Suppressor macrophage treated with lipopolysaccharide for 4 hours (primary cell): ENCODE measurements around the gene SESN3.
"Not testable (repeated sequence)": the region's sequence is repeated elsewhere in the genome, so short reads cannot be mapped to it uniquely, and the experiment has no call there.

Experiments used
- DNase-seq: peaks from one replicate; pipeline ENCODE4 v3.0.0-alpha.2; 2020

Gene SESN3

DNA sequence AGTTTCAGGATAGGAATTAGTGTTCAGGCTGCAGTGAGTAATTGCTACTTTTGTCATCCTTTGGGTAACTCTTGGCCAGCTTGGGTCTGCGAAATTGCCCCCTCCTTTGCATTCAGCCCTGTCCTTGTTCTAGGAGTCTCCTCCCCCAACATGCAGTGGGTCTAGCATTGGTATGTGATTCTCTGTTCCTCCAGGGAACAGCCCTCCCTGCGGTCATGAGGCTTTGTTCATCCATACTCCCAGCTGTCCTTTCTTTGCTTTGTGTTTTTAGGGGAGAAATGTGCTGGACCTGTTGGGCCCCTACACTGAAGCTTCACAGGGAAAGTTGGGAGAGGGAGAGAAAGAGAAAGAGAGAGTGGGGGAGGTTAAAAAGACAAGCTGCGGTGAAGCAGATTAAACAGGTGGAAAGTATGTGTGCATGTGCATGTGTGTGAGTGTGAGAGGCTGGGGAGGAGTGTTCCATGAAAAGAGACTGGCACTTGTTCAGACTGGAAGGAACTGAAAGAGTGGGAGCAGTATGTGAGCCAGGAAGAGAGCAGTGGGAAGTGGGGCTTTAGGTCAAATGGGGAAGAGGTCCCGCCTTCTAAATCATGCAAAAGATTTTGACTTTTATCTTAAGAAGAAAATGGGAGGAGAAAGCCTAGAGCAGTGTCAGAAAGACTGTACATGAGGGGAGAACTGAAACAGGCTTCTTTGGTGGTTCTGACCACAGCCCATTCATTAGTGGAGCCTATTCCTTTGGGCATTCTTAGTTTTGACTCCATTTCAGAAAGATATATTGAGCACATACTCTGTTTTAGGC lies 17.9 kb upstream of the SESN3 start:
- peak; percentile 46 for DNase-seq

DNA sequence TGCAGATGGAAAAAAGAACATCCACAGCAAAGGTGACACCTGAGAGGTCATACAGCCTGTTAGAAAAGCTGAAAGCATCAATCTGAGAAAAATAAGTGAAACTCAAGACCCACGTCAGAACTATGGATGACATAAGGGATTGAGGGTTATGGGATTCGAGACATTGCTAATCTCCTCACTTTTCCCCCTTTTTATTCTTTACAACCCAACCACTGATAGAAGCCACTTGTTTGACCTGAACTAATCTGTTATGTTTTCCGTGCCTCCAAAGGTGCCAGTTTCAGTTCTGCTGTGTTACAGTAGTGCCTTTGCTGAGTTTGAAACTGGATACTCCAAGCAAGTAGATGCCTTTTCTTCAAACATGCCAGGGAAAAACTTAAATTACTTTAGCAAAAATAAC lies 16.9 kb upstream of the SESN3 start:
- DNase-seq = no peak

DNA sequence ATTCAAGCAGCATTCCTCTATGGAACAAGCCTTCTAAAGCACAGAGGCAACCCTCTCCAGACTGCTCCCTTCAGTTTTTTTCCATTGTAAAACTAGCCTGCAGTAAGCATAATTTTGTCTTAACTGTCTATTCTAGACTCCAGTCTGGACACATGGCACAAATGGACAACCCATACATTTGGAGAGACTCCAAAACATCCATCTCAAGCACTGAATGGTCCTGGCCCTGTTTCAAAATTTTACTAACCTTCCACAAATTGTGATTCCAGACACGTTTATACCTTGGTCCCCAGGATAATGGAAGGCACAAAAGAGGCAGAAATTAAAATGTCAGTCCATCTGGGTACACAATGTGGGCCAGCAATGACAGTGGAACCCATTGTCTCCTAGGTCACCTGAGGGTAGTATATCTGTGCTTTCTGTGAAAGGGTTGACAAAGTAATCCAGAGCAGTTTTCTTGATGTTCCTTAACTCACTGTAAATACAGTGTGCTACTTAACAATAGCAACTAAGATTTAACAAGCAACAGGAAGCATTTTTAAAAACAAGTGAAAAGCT lies 16.2 kb upstream of the SESN3 start:
- DNase-seq = no peak

DNA sequence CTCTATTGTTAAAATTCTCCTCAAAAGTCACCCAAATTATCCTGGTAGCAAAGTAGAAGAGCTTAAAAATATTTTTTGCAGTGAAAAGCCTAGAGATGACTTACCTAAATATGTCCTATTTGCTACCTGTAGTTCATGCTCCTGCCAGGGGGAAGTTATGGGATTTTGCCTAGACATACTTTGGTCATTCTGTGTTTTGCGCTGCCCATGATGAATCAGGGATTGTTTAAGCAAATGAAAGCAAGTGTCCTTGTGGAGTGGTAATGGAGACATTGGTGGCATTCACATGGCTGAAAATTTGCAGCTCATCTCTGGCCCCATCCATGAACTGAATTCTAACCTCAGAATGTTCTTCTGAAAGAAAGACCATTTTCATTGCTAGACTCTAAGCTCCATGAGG lies 14.6 kb upstream of the SESN3 start:
- no peak for DNase-seq

DNA sequence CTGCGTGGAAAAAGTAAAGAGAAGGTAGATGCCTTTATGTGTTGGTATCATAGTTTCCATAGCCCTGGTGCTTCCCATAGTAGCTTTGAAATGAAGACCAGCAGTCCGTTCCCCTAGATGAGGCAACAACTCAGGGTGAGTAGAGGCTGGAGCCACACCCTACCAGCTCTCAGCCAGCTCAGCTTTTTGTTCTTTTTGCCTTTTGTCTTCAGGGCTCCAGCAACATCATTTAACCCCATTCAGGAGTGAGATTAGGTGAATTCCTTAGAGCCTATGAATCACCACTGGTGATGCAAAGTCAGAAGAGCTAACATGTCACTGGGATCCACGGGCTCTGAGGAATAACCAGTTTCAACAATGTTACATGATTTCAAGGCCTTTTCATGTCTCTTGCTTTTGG lies 14.0 kb upstream of the SESN3 start:
- DNase-seq = peak; percentile 82

DNA sequence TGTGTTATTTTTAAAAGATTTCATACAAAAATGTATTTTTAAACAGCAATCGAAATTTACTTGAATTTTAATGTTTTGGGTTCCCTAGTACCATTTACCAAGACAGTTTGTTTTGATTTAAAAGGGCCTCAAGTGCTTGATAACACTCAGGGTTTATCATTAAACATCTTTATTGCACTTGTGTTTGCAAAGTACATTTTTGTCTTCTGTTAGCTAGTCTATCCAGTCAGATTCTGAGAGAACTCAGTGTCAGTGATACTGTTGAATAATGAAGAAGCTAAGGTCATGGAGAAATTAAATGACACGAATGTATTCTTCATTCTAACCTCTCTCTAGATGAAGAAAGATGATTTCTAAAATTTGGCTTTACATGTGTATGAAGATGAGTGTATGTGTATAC lies 12.7 kb upstream of the SESN3 start:
- no peak for DNase-seq

DNA sequence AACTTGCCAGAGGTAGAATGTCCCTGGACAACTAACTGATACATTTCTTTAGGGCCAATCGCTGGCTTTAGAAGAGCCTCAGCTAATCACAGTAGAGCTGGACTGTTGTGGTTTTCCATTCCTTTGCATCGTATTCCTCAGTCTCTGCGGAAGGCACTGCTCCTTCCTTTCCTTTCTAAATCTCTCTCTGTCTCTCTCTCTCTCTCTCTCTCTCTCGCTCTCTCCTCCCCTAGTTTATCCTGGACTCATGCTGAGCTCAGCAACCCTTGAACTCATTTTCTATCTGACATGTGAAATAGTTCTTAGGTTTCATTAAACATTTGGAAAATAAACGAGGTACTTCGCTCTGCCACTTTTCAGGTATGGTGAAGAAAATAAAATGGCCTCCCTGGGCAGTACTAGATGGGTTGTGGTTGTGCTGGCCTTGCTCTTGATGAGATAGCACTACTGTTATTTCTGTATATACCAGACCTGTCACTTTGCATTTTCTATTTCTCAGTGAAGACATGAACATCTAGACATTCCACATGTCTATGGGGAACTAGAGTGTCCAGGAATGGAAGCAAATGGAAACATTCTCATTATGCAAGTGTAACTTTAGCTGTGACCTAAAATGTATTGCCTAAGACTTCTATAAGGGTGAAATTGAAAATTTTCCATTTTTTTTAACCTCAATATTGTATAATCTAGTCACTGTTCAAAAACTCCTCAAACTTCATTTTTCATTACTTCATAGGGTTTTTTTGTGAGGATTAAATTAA lies 12.0 kb upstream of the SESN3 start:
- DNase-seq = peak; percentile 73

DNA sequence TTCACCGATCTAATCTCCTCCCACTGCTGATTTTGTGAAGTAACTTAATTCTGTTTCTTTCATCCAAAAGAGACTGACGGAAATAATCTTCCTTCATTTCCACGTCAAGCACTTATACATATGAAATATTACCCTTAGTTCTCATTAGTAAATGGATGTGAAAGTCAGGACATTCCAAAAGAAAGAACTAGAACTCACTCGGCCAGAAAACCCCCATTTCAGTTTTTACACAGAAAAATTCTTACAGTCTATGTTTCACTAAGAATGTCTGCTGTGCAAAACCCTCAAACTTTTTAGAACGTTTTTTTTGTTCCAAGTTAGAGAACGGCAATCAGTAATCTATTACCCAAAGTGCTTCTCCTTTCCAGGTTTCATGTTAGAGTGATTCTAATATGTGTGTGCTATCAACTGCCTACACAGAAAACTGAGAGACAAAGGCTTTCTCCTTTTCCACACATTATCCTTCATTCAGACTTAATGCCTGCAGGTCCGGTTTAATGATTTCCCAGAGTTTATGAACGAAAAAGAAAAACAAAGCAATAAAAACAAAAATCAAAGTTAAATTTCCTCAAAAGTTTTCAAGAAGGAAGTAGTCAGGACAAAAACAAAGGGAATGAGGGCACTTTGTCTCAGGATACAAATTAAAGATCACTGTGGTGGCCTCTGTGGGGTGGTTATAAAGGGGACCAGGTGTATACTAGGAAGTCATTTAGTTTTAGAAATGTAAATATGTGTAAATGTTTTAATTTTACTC lies 11.3 kb upstream of the SESN3 start:
- peak; percentile 53 for DNase-seq

DNA sequence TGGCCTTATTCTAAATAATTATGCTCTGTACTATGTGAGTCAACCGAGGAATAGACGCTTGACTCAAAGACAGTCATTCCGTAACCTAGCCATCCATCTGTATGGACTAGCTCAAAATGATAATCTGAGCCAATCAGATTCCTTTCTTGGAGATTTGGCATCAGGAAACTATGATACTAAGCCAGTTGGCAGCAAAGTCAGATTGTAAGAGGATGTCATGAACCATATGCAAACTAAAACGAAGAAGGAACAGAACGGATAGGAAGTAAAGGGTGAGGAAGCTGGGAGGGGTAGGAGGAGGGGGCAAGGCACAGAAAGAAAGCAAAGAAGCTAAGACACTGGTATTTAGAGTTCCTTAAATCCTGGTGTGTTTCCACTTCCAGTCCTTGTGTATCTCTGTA lies 10.7 kb upstream of the SESN3 start:
- peak; percentile 54 for DNase-seq

DNA sequence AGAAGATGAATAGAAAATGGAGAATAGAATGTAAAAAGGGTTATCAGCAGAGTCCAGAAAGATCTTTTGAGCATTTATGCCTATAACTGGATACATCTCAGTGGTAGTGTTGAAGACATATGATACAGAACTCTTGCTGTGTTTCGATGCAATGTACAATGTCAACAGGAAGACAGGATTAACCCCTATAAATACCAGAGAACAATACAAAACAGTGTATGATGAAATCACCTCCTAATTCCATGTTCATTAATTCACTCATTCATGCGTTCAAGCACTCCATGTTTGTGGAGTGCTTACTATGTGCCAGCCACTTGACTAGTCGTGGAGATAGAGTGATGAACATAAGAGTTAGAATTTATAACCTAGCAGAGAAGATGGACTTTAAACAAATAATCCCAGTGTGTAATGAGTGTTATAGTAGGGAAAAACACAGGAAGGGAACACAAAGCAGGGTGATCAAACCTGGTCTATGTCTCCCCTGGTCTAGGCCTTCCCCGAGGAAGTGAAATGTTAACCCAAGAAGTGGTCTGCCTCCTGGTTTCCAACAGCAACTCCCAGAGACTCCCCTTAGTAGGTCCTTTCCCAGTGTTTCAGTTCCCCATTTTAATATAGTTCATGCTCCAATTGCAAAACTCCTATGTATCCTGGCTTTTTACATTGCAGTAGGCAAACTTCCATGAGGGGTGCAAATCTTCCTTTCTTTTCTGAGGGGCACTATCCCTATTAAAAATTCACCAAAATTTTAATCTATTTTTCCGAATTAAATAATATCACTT lies 9.1 kb upstream of the SESN3 start:
- DNase-seq = no peak

DNA sequence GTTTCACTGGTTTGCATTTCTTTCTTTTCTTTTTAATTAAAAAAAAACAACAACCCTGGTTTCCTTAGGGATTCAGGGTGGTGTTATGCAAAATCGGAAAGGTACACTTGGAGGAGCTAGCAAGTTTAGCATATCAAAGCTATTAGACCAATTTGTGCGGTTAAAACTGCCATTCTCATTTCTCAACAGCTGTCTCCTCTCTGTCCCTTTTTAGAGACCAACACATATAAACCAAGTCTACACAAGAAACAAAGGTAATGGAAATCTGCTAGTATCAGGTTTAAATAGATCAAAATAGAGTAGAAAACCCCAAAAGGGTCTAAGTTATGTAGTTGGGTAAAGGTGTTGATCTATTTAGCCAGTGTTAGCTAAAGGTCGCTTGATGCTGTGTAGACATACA lies 1.7 kb upstream of the SESN3 start:
- DNase-seq = no peak

DNA sequence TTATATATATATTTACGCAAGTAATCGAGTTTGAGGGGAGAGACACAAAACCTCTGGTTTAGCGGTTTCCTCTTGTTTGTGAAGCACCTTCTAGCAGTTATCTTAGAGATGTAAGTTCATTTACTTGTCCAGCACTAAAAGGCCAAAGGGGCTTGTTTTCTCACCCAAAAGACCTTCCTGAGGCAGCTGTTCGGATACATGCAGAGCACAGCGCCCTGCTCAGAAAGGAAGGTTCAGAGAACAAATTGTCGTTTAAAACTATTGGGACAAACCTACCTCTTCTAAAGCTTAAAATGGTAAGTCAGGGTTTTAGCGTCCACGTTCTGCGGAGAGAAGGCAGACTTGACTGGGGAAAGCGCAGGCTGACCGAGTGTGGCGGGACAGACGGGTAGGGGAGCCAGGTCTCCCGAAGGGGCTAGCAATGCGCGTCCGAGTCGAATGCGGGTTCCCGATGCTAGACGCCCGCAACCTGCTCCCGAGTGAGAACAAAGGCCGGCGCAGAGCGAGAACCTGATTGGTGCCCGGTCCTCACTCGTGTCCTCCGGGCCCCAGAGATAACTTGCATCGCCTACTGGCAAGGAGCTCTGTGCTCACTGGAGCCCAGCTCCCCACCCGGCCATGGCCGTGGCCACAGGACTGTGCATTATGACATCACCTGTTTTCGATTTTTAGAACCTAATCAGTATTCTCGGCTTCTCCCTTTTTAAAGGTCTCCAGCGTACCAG lies 1.0 kb upstream of the SESN3 start:
- peak; percentile 59 for DNase-seq

DNA sequence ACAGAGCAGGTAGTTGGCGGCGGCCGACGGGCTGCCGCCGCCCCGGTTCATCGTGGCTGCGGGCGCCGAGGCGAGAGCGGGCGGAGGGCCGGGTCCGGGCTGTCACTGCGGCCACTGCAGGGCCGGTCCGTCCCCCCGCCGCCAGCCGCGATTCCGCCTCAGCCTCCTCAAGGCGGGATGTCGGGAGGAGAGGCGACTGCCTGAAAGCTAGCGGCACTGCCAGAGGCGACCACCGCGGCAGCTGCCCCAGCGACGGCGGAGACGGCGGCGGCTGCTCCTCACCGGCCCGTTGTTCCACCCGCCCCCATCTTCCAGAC lies 234 bp downstream of the SESN3 start:
- no peak for DNase-seq

DNA sequence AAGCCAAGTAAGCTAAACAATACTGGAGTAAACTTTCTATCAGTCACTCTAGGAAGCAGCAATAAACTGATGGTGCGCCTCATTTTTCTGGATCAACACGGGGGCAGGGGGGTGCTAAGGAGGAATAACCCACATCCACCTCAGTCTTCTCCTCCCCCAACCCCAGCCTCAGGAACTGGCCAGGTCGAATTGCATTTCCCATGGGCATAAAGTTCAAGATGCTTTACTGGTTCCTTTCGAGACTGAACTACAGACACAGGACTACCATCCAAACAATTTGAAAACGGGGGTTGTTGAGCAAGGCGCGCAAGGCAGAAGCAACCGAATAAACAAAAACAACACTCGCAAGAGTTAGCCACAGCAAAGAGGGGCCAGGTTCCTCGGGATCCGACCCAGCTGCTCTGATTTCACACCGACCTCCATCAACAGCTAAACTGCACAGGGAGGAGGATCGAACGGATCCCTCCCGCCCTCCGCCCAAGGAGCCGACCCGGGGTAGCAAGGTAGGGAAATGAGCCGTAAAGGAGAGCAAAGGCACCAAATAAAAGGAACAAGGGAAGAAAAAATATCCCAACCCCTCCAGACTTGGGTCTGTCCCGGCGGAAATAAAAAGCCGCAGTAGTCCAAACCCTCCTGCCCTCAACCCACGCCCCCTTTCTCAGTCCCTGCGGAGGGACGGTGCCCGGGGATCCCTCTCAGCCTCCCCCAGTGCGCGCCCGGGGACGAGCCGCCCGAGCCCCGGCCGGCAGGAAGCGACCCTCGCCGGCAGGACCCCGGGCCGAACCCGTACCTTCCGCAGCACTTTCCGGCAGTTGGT lies 801 bp downstream of the SESN3 start:
- DNase-seq = no peak

DNA sequence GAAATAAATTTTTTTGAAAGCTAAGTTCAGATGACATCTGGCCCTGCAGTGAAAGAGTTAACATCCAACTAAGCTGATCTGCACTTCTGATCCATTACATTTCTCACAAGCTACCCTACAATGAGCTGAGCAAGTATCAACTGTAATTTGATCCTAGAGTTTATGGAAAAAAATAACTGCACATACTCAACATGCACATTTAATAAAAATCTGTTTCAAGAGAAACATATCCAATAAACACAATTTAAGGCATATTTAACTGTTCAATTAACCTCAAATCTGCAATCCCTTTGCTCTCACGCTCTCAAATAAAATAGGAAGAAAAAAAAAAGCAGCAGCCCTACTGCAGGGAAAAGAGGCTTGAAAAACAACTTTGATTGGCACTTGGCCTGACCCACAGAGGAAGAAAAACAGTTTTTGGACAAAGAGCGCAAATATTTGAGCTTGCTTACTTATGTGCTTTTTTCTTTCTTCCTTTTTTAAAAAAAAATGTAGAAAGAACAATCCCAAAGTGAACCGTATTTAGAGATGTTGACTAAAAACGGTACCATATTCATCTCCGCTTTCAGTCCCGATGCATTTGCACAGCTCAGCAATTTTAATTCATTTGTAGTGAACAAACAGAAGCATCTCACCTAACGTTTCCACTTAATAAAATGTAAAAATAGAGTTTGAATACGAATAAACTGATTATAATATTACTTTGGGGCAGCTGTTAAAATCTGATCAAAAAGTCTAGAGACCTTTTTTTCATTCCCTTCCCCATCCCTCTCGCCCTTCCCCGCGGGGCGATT lies 1.6 kb downstream of the SESN3 start:
- DNase-seq = peak; percentile 22

DNA sequence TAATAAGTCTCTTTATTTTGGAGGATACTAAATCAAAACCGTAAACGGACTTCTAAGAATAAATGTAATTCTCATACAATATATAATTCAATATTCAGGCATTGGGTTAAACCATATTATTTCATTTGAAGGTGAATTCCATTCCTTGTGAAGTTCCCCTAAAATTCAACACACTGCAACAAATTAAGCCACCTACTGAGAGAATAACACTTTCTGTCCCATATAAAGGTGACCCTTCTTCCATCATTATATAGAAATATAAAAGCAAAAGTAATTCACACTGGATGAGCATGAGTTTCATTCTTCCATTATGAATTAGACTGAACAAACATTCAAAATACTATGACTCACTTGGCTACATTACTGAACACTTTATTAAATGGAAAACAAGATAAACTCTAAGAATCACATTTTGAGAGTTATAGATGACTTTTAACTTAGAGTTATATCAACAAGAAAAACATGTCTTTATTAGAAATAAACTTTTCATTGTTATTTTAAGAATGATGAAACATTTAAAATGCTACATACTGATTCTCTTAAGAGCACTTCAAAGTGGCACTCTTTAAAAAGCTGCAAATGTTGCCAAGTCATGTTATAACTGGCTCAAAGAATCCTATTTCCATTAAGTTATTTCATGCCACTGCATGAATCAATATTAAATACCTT lies 2.8 kb downstream of the SESN3 start:
- DNase-seq = peak; percentile 36

DNA sequence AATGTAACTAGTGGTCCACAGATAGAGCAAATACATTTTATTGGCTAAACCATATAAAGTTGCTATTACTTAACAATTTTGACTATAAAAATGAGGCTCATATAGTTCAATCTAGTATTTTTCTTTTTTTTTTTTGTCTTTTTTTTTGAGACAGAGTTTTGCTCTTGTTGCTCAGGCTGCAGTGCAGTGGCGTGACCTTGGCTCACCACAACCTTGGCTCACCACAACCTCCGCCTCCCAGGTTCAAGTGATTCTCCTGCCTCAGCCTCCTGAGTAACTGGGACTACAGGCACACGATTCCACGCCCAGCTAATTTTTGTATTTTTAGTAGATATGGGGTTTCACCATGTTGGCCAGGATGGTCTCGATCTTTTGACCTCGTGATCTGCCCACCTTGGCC lies 3.9 kb downstream of the SESN3 start:
- DNase-seq = not testable (repeated sequence)

DNA sequence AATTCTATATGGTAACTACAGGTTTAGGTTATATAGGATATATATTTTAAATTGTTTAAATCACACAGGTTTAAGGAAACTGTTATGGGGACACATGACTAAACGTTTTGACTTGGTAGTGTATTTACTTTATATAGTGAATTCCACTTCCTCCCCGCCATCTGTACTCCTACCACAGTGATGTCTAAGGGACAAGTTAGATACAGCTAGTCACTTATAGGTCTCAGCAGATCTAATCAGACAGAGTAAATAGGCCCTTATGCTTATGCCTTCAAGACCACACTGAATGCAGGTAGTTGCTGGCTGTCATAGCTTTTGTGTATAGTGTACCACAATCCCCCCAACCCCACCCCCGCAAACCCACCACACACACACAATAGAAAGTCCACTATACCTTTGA lies 8.2 kb downstream of the SESN3 start:
- DNase-seq = no peak

DNA sequence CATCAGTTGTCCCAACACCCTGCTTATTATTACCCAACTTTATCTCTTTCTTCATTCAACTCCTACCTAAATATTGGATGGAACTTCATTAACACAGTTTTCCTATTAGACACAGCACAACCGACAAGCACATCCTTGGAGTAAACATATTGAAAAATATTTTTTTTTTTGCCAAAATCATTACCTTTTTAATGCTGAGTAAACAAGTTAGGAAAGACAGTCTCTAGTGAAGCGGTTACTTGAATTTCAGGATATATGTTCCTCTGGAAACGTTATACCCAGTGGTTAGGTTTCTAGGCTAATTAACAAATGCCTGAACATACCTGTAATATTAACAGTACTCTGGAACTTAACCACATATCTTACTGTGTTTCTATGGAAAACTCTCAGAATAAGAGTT lies 11.4 kb downstream of the SESN3 start:
- no peak for DNase-seq

DNA sequence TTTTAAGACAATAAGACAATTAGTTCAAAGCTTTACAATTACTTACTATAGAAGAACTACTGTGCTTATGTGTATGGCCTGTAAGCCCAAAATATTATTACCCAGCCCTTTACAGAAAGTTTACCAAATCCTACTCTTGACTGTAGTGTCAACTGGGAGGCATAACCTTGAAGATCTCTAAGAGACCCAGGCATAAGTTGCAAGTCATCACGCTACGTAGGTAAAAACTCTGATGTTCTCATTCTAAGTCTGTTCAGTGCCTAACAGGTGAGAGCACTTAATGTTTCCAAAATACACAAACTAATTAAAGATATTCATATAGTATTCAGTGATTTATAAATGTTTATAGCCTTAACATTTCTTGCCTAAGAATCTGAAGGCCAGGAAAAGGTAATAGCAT lies 12.9 kb downstream of the SESN3 start:
- DNase-seq = no peak
